Hepatocyte (in vitro differentiated cells): ENCODE results near the gene SRSF2. TPM values are rescaled to one million over a fixed set of nuclear protein-coding genes. Genes with fewer than 3 reads are reported as not detected.
"Not testable (repeated sequence)": the region's sequence is repeated elsewhere in the genome, so short reads cannot be mapped to it uniquely, and the experiment has no call there.

Experiments
- DNase-seq: peaks from one replicate; pipeline ENCODE4 v3.0.0-alpha.2; 2016; ENCODE audit warnings: low spot score
- H2AFZ ChIP-seq: fragments of 200-600 bp; sonication (generic); 2 replicates; pipeline ENCODE4 v1.6.0; 2016; ENCODE audit warnings: antibody characterized with exemption, mild to moderate bottlenecking
- H3K27ac ChIP-seq: fragments of 200-600 bp; sonication (generic); 2 replicates; pipeline ENCODE4 v1.5.1; 2016; ENCODE audit warnings: mild to moderate bottlenecking
- H3K27me3 ChIP-seq: fragments of 200-600 bp; sonication (generic); 2 replicates; pipeline ENCODE4 v1.6.1; 2016
- H3K36me3 ChIP-seq: fragments of 200-600 bp; sonication (generic); replicated peaks from 2 replicates; pipeline ENCODE4 v1.5.1; 2016; ENCODE audit warnings: low read depth; ENCODE audit not compliant: insufficient read depth
- H3K4me1 ChIP-seq: fragments of 200-600 bp; sonication (generic); 2 replicates; pipeline ENCODE4 v1.5.1; 2016; ENCODE audit warnings: mild to moderate bottlenecking, moderate library complexity; ENCODE audit not compliant: insufficient read depth
- H3K4me2 ChIP-seq: fragments of 200-600 bp; sonication (generic); 2 replicates; pipeline ENCODE4 v1.6.0; 2016
- H3K4me3 ChIP-seq: fragments of 200-600 bp; sonication (generic); 2 replicates; pipeline ENCODE4 v1.5.1; 2016; ENCODE audit warnings: mild to moderate bottlenecking
- H3K79me2 ChIP-seq: fragments of 200-600 bp; sonication (generic); 2 replicates; pipeline ENCODE4 v1.6.0; 2017; ENCODE audit warnings: mild to moderate bottlenecking
- H3K9me2 ChIP-seq: fragments of 200-600 bp; sonication (generic); replicated peaks from 2 replicates; pipeline ENCODE4 v1.6.0; 2017; ENCODE audit warnings: mild to moderate bottlenecking; ENCODE audit not compliant: insufficient read depth
- H3K9me3 ChIP-seq: fragments of 200-600 bp; sonication (generic); 2 replicates; pipeline ENCODE4 v1.5.1; 2016; ENCODE audit warnings: low read depth, mild to moderate bottlenecking
- H4K20me1 ChIP-seq: fragments of 200-600 bp; sonication (generic); 2 replicates; pipeline ENCODE4 v1.6.0; 2016; ENCODE audit warnings: mild to moderate bottlenecking; ENCODE audit not compliant: insufficient read depth, poor library complexity, severe bottlenecking
- CTCF ChIP-seq: fragments of 200-600 bp; sonication (generic); IDR thresholded peaks from 2 replicates; pipeline ENCODE4 v1.5.1; 2016; ENCODE audit warnings: antibody characterized with exemption, mild to moderate bottlenecking; ENCODE audit not compliant: poor library complexity
- EZH2 ChIP-seq: fragments of 200-600 bp; sonication (generic); IDR thresholded peaks from 2 replicates; pipeline ENCODE4 v1.6.1; 2016; ENCODE audit warnings: antibody characterized with exemption, mild to moderate bottlenecking, borderline replicate concordance
- EZH2phosphoT487 ChIP-seq: fragments of 200-600 bp; sonication (generic); IDR thresholded peaks from one replicate; pipeline ENCODE4 v1.6.1; 2018; ENCODE audit warnings: antibody characterized with exemption, mild to moderate bottlenecking, low read depth, moderate library complexity; ENCODE audit not compliant: unreplicated experiment, severe bottlenecking
- WGBS: methylation state at CpG from one replicate; pipeline ENCODE4 v1.1.6; 2016; ENCODE audit warnings: low lambda C conversion rate; ENCODE audit errors: missing lambda C conversion rate; 5-methylcytosine and 5-hydroxymethylcytosine counted together
- polyA plus RNA-seq: library from polyadenylated mRNA; unstranded; fragments of >200 nt; fragmentation: Nextera tagmentation; extraction: Ambion mirVana; gene quantifications from 2 replicates; pipeline ENCODE4 v1.2.1, GENCODE V29; 2016
- total RNA-seq: library from RNA; depleted of rRNA; stranded (reverse); fragments of >200 nt; gene quantifications from 2 replicates; pipeline ENCODE4 v1.2.3, GENCODE V29; 2014

The SRSF2 gene
- total and polyA plus RNA-seq, 2 experiments from 2014 or later = 152 TPM

GRCh38 chr17:76742958-76743357 lies 5.8 kb upstream of the SRSF2 start:
- no peak overlapping the region for H3K4me2 ChIP-seq
- no peaks in the 10 kb centered on the region for H4K20me1 ChIP-seq
- peaks cover 15% of the 10 kb centered on the region for H3K4me1 ChIP-seq
- no peaks in the 10 kb centered on the region for H3K27me3 ChIP-seq
- no peak overlapping the region for H3K4me3 ChIP-seq
- no peaks in the 10 kb centered on the region for H3K9me2 ChIP-seq
- H3K9me3 ChIP-seq = no peaks in the 10 kb centered on the region
- H3K36me3 ChIP-seq = peaks cover 4% of the 10 kb centered on the region
- no peak for DNase-seq
- peak overlapping the region; percentile 19 for H3K27ac ChIP-seq
- no peak overlapping the region for H2AFZ ChIP-seq
- no peak for TF ChIP-seq CTCF
- TF ChIP-seq EZH2 = no peak
- TF ChIP-seq EZH2phosphoT487 = no peak
- peaks cover 34% of the 10 kb centered on the region for H3K79me2 ChIP-seq

- DNase-seq = no peak
- Histone ChIP-seq H3K36me3 (peaks cover 4% of the 10 kb centered on the region), H4K20me1 (peaks cover 7% of the 10 kb centered on the region), H2AFZ (no peak overlapping the region), H3K4me1 (peaks cover 15% of the 10 kb centered on the region), H3K4me3 (no peak overlapping the region), H3K79me2 (peaks cover 45% of the 10 kb centered on the region), H3K27ac (peak overlapping the region; percentile 0), H3K27me3 (no peaks in the 10 kb centered on the region), H3K4me2 (peak overlapping the region; percentile 88), H3K9me3 (no peaks in the 10 kb centered on the region), H3K9me2 (no peaks in the 10 kb centered on the region)
- WGBS = 61% methylated on average over 5 of the region's 5 CpGs
- TF ChIP-seq EZH2 (no peak), EZH2phosphoT487 (no peak), CTCF (no peak)
Measured at GRCh38 chr17:76740329-76741118, 3.4 kb upstream of the SRSF2 start.

DNA sequence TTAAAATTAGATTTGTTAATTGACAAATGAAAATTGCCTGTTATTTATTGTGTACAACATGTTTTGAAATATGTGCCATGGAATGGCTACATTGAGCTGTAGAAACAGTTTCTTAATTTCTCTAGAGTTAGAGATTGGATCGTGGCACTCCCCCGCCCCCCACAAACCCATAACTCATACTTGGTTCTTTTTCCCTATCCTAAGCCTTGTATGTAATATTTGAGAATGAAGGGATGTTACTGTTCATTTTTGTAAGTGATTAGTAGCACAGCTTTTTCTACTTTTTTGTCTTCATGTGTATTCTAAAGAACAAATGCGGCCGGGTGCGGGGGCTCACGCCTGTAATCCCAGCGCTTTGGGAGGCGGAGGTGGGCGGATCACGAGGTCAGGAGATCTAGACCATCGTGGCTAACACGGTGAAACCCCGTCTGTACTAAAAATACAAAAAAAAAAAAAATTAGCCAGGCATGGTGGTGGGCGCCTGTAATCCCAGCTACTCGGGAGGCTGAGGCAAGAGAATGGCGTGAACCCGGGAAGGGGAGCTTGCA lies 2.5 kb upstream of the SRSF2 start:
- not testable (repeated sequence) for DNase-seq, H3K36me3 ChIP-seq, H3K9me2 ChIP-seq, H3K27me3 ChIP-seq, H3K9me3 ChIP-seq, H2AFZ ChIP-seq
- WGBS = 93% methylated on average over 17 of the region's 17 CpGs
- peaks cover 16% of the 10 kb centered on the region for H4K20me1 ChIP-seq
- H3K27ac ChIP-seq = peak overlapping the region; percentile 0
- H3K4me3 ChIP-seq = peak overlapping the region; percentile 69
- peak overlapping the region; percentile 88 for H3K4me2 ChIP-seq
- H3K4me1 ChIP-seq = peaks cover 18% of the 10 kb centered on the region
- H3K79me2 ChIP-seq = peaks cover 54% of the 10 kb centered on the region

GRCh38 chr17:76738468-76738850 lies 1.3 kb upstream of the SRSF2 start:
- Histone ChIP-seq H2AFZ (peak overlapping the region; percentile 50), H4K20me1 (peaks cover 23% of the 10 kb centered on the region), H3K79me2 (peaks cover 60% of the 10 kb centered on the region), H3K27me3 (no peaks in the 10 kb centered on the region), H3K9me3 (no peaks in the 10 kb centered on the region), H3K4me2 (peak overlapping the region; percentile 88), H3K36me3 (no peaks in the 10 kb centered on the region), H3K9me2 (no peaks in the 10 kb centered on the region), H3K4me3 (peak overlapping the region; percentile 69), H3K27ac (peak overlapping the region; percentile 96), H3K4me1 (peaks cover 28% of the 10 kb centered on the region)
- whole genome bisulfite sequencing = 11% methylated on average over 7 of the region's 7 CpGs
- TF ChIP-seq CTCF = no peak
- TF ChIP-seq EZH2 = no peak
- TF ChIP-seq EZH2phosphoT487 = no peak
- no peak for DNase-seq
